ENCODE measurements around the gene ACTL6B. TPM values are rescaled to one million over a fixed set of nuclear protein-coding genes. Genes with fewer than 3 reads are reported as not detected.

ACTL6B gene
- total and polyA plus RNA-seq, 9 of the 15 experiments (the other 6 are each of a cell fraction or from before 2014, with no cell fraction given) = not detected

DNA sequence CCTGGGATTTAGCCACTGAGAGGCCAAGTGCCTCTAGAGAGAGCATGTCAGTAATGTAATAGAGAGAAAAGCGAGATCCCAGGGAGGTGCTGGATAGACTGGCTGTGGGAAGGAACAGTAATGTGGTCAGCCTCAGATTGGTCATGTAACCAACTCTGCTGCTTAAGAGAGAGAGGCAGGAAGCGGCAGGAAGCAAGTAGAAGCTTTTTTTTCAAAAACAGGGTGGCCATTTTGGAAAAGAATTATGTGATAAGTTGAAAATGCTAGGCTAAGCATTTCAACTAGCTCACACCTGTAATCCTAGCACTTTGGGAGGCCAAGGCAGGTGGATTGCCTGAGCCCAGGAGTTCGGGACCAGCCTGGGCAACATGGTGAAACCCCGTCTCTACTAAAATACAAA lies 57.8 kb downstream of the ACTL6B start:
- 60% methylated on average over 4 of the region's 4 CpGs for WGBS (ENCODE audit: insufficient coverage, low coverage, missing lambda C conversion rate)
- Histone ChIP-seq H2AFZ (ENCODE audit: low read depth, low read length) (peak overlapping the region; percentile 75), H3K27me3 (ENCODE audit: control insufficient read depth in 2 of 2, insufficient read depth in 2 of 2, low read length in 2 of 2) (no peaks in the 10 kb centered on the region), H4K20me1 (replicated peaks; ENCODE audit: control insufficient read depth, insufficient read depth, low read length) (no peaks in the 10 kb centered on the region), H3K9me1 (ENCODE audit: control insufficient read depth, insufficient read depth, low read length) (peaks cover 5% of the 10 kb centered on the region), H3K36me3 (ENCODE audit: control insufficient read depth, insufficient read depth, low read length) (no peaks in the 10 kb centered on the region), H3K4me3 (no peak overlapping the region), H3K27ac (ENCODE audit: extremely low read depth, low read depth, low read length) (peak overlapping the region; percentile 33; the same call in 1 of the 3 replicates), H3K9ac (ENCODE audit: insufficient read depth in 1 of 2, low read depth in 2 of 2, low read length in 2 of 2) (peak overlapping the region in 1 of 2 experiments; percentile 77; a peak in 1 of 4 replicates), H3K4me2 (ENCODE audit: insufficient read depth, low read length) (no peak overlapping the region), H3K4me1 (replicated peaks in 1 of 2; ENCODE audit: control insufficient read depth in 2 of 2, insufficient read depth in 2 of 2, low read length in 2 of 2) (peaks cover 19 to 35% of the 10 kb centered on the region in 2 experiments), H3K79me2 (ENCODE audit: control insufficient read depth, insufficient read depth, low read length) (no peaks in the 10 kb centered on the region), H3K9me3 (replicated peaks; ENCODE audit: control insufficient read depth, insufficient read depth, low read depth, low read length) (no peaks in the 10 kb centered on the region)
- BruUV-seq (replicated peaks) = no TSS peak
- no peak for ATAC-seq
- intact Hi-C loops (cut with micrococcal nuclease) (no loop called here), in situ Hi-C loops (cut with MboI) (no loop called here)
- FAIRE-seq = peak; percentile 37
- ChIA-PET POLR2A (interaction anchor here (1.0 to 1.3 kb wide), 2 partner anchors 12 to 14 kb away, joined by 3 read pairs; partner anchors contain the start of gene MOSPD3), CTCF (ENCODE audit: low intra/inter-chr PET ratio) (no interaction called here)
- no peak for DNase-seq (ENCODE audit: extremely low read depth in 1 of 4, low spot score in 3 of 4)
- TF ChIP-seq YY1 (IDR thresholded peaks at IDR 0.05; ENCODE audit: borderline replicate concordance in 1 of 3, control insufficient read depth in 1 of 3, extremely low read depth in 1 of 3, insufficient read depth in 3 of 3, insufficient read length in 1 of 3, insufficient replicate concordance in 2 of 3, low read depth in 1 of 3, low read length in 2 of 3) (peak in 1 of 3 experiments; percentile 76), HDAC2 (IDR thresholded peaks at IDR 0.05) (no peak), SMAD2 (IDR thresholded peaks at IDR 0.05; ENCODE audit: low read depth, low read length) (no peak), C11orf30 (IDR thresholded peaks at IDR 0.05; ENCODE audit: low read depth) (0 out of 2 replicates have a peak, but pooled peaks have one; percentile 18), ZNF778 (CRISPR knock-in tag; IDR thresholded peaks at IDR 0.05) (no peak), SMARCA4 (IDR thresholded peaks at IDR 0.05) (no peak), RBM34 (IDR thresholded peaks at IDR 0.05; ENCODE audit: borderline replicate concordance, insufficient read depth, low read length) (no peak), ZNF316 (IDR thresholded peaks at IDR 0.05) (peak; percentile 75), ZNF699 (CRISPR knock-in tag; IDR thresholded peaks at IDR 0.05; ENCODE audit: insufficient replicate concordance) (no peak), THRAP3 (IDR thresholded peaks at IDR 0.05; ENCODE audit: borderline replicate concordance) (no peak), U2AF1 (optimal IDR thresholded peaks at IDR 0.05; ENCODE audit: low read depth, low read length) (no peak), GTF2F1 (IDR thresholded peaks at IDR 0.05; ENCODE audit: low read depth, low read length) (no peak), MCM3 (IDR thresholded peaks at IDR 0.05) (no peak), HSF4 (CRISPR knock-in tag; IDR thresholded peaks at IDR 0.05; ENCODE audit: borderline replicate concordance) (no peak), MIER1 (IDR thresholded peaks at IDR 0.05; ENCODE audit: low read depth) (no peak), PHTF2 (CRISPR knock-in tag; IDR thresholded peaks at IDR 0.05) (no peak), DMBX1 (CRISPR knock-in tag; IDR thresholded peaks at IDR 0.05; ENCODE audit: borderline replicate concordance) (no peak), SRSF7 (optimal IDR thresholded peaks at IDR 0.05; ENCODE audit: low read depth, low read length) (no peak), NFE2 (IDR thresholded peaks at IDR 0.05; ENCODE audit: low read depth) (no peak), MAZ (CRISPR knock-in tag; conservative IDR thresholded peaks at IDR 0.05 in 1 of 2, IDR thresholded peaks at IDR 0.05 in 1 of 2) (no peak), SRSF3 (IDR thresholded peaks at IDR 0.05; ENCODE audit: insufficient read depth, low read length) (no peak), ZNF274 (IDR thresholded peaks at IDR 0.05; ENCODE audit: borderline replicate concordance, low read depth, low read length) (no peak), TAF9B (IDR thresholded peaks at IDR 0.05; ENCODE audit: partially characterized antibody) (no peak)
- TF ChIP-seq, protein P1, sequence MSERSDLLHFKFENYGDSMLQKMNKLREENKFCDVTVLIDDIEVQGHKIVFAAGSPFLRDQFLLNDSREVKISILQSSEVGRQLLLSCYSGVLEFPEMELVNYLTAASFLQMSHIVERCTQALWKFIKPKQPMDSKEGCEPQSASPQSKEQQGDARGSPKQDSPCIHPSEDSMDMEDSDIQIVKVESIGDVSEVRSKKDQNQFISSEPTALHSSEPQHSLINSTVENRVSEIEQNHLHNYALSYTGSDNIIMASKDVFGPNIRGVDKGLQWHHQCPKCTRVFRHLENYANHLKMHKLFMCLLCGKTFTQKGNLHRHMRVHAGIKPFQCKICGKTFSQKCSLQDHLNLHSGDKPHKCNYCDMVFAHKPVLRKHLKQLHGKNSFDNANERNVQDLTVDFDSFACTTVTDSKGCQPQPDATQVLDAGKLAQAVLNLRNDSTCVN (CRISPR knock-in tag; IDR thresholded peaks at IDR 0.05) = no peak
- TF ChIP-seq, protein P2, sequence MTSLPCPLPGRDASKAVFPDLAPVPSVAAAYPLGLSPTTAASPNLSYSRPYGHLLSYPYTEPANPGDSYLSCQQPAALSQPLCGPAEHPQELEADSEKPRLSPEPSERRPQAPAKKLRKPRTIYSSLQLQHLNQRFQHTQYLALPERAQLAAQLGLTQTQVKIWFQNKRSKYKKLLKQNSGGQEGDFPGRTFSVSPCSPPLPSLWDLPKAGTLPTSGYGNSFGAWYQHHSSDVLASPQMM (CRISPR knock-in tag; IDR thresholded peaks at IDR 0.05) = no peak

Data from K562 (cell line).